Dedifferentiated amniotic fluid mesenchymal stem cell (primary cell): ENCODE results near the gene GBX1.

Source experiments
- DNase-seq: peaks from one replicate; pipeline ENCODE4 v3.0.0-alpha.2; 2016; ENCODE audit errors: extremely low spot score

Gene GBX1

GRCh38 chr7:151193203-151193978 is 25.9 kb upstream of the GBX1 start:
- DNase-seq, result no peak

- no peak for DNase-seq
These were observed 24.6 kb upstream of the GBX1 start for GRCh38 chr7:151192002-151192539.

- no peak for DNase-seq
These were observed 24.1 kb upstream of the GBX1 start for GRCh38 chr7:151191544-151191943.

GRCh38 chr7:151189038-151189437 is 21.5 kb upstream of the GBX1 start:
- no peak for DNase-seq

GRCh38 chr7:151188252-151188542 is 20.7 kb upstream of the GBX1 start:
- DNase-seq, result no peak

- DNase-seq, result no peak
These were observed 20.1 kb upstream of the GBX1 start for GRCh38 chr7:151187409-151188251.

- DNase-seq, result no peak
These were observed 19.3 kb upstream of the GBX1 start, which contains the start of gene ASB10 for GRCh38 chr7:151186640-151187408. Gene ASB10 (minus strand): TSS chr7:151187250. CDS start chr7:151187130, 120 bp downstream.

- DNase-seq, result no peak
These were observed 18.5 kb upstream of the GBX1 start for GRCh38 chr7:151185762-151186639.

- no peak for DNase-seq
These were observed 13.5 kb upstream of the GBX1 start for GRCh38 chr7:151181011-151181431.

- DNase-seq, result no peak
These were observed 12.5 kb upstream of the GBX1 start for GRCh38 chr7:151179946-151180345.

GRCh38 chr7:151179287-151179860 is 11.9 kb upstream of the GBX1 start:
- DNase-seq, result no peak

GRCh38 chr7:151178831-151179230 is 11.3 kb upstream of the GBX1 start:
- no peak for DNase-seq

GRCh38 chr7:151178236-151178635 is 10.7 kb upstream of the GBX1 start:
- DNase-seq, result no peak

- DNase-seq, result no peak
These were observed 9.8 kb upstream of the GBX1 start for GRCh38 chr7:151177310-151177709.

- no peak for DNase-seq
These were observed 8.9 kb upstream of the GBX1 start for GRCh38 chr7:151176401-151176800.

- DNase-seq, result no peak
These were observed 8.4 kb upstream of the GBX1 start for GRCh38 chr7:151175793-151176311.

GRCh38 chr7:151175047-151175792 is 7.7 kb upstream of the GBX1 start:
- DNase-seq, result no peak

GRCh38 chr7:151174246-151175046 is 7.0 kb upstream of the GBX1 start:
- no peak for DNase-seq
